IPS-20b (cell line): ENCODE results near the gene MED13L.

ENCODE experiments used
- H3K27ac ChIP-seq: one replicate; pipeline ENCODE4 v1.5.1; 2013; ENCODE audit warnings: low read length
- H3K27me3 ChIP-seq: 2 replicates; pipeline ENCODE4 v1.6.1; 2013; ENCODE audit warnings: mild to moderate bottlenecking, low read length, inconsistent platforms; ENCODE audit not compliant: insufficient read depth
- H3K36me3 ChIP-seq: 2 replicates; pipeline ENCODE4 v1.6.1; 2013; ENCODE audit warnings: low read depth, mild to moderate bottlenecking, inconsistent platforms, low read length, moderate library complexity; ENCODE audit not compliant: insufficient read depth
- H3K4me1 ChIP-seq: 2 replicates; pipeline ENCODE4 v1.6.1; 2013; ENCODE audit warnings: mild to moderate bottlenecking, control low read depth, inconsistent platforms, low read length, moderate library complexity; ENCODE audit not compliant: insufficient read depth
- H3K4me3 ChIP-seq: 2 replicates; pipeline ENCODE4 v1.5.1; 2013; ENCODE audit warnings: mild to moderate bottlenecking, low read length, inconsistent platforms
- H3K9ac ChIP-seq: 2 replicates; pipeline ENCODE4 v1.6.1; 2013; ENCODE audit warnings: low read depth, mild to moderate bottlenecking, inconsistent platforms, low read length, moderate library complexity
- H3K9me3 ChIP-seq: 2 replicates; pipeline ENCODE4 v1.6.1; 2013; ENCODE audit warnings: mild to moderate bottlenecking, low read depth, low read length, inconsistent platforms; ENCODE audit not compliant: insufficient read depth

MED13L gene

GRCh38 chr12:115932066-115932465 lies 345.4 kb downstream of the MED13L start:
- Histone ChIP-seq H3K4me3 (no peak overlapping the region), H3K36me3 (no peaks in the 10 kb centered on the region), H3K27me3 (no peaks in the 10 kb centered on the region; the same call in 1 of the 2 replicates), H3K27ac (no peak overlapping the region), H3K9me3 (no peaks in the 10 kb centered on the region), H3K9ac (no peak overlapping the region), H3K4me1 (no peaks in the 10 kb centered on the region)

- Histone ChIP-seq H3K4me3 (no peak overlapping the region), H3K9ac (no peak overlapping the region), H3K36me3 (no peaks in the 10 kb centered on the region), H3K9me3 (no peaks in the 10 kb centered on the region), H3K27me3 (no peaks in the 10 kb centered on the region; the same call in 1 of the 2 replicates), H3K4me1 (no peaks in the 10 kb centered on the region), H3K27ac (no peak overlapping the region)
Observed at GRCh38 chr12:115930336-115930735, 347.2 kb downstream of the MED13L start.

GRCh38 chr12:115926037-115926670 lies 351.3 kb downstream of the MED13L start:
- Histone ChIP-seq H3K4me1 (no peaks in the 10 kb centered on the region), H3K4me3 (no peak overlapping the region), H3K9ac (no peak overlapping the region), H3K27me3 (no peaks in the 10 kb centered on the region; the same call in 1 of the 2 replicates), H3K36me3 (no peaks in the 10 kb centered on the region), H3K27ac (no peak overlapping the region), H3K9me3 (peaks cover 17% of the 10 kb centered on the region)

GRCh38 chr12:115923851-115924250 lies 353.6 kb downstream of the MED13L start:
- H3K9me3 ChIP-seq: peaks cover 17% of the 10 kb centered on the region
- H3K27me3 ChIP-seq: no peaks in the 10 kb centered on the region
- H3K4me3 ChIP-seq: no peak overlapping the region
- H3K27ac ChIP-seq: no peak overlapping the region
- no peak overlapping the region for H3K9ac ChIP-seq
- no peaks in the 10 kb centered on the region for H3K4me1 ChIP-seq
- H3K36me3 ChIP-seq: no peaks in the 10 kb centered on the region

- Histone ChIP-seq H3K9ac (no peak overlapping the region), H3K9me3 (peaks cover 17% of the 10 kb centered on the region), H3K4me3 (no peak overlapping the region), H3K4me1 (no peaks in the 10 kb centered on the region), H3K36me3 (no peaks in the 10 kb centered on the region), H3K27ac (no peak overlapping the region), H3K27me3 (peaks cover 5% of the 10 kb centered on the region; the same call in 1 of the 2 replicates)
Observed at GRCh38 chr12:115922952-115923564, 354.4 kb downstream of the MED13L start.

GRCh38 chr12:115920395-115921183 lies 356.9 kb downstream of the MED13L start:
- H3K9me3 ChIP-seq: peaks cover 17% of the 10 kb centered on the region
- H3K36me3 ChIP-seq: no peaks in the 10 kb centered on the region
- peaks cover 3% of the 10 kb centered on the region; the same call in 1 of the 2 replicates for H3K4me1 ChIP-seq
- H3K9ac ChIP-seq: no peak overlapping the region
- H3K4me3 ChIP-seq: no peak overlapping the region
- H3K27me3 ChIP-seq: peaks cover 27% of the 10 kb centered on the region
- H3K27ac ChIP-seq: no peak overlapping the region

GRCh38 chr12:115918763-115919162 lies 358.7 kb downstream of the MED13L start:
- Histone ChIP-seq H3K9ac (no peak overlapping the region), H3K27me3 (peaks cover 31% of the 10 kb centered on the region), H3K36me3 (no peaks in the 10 kb centered on the region), H3K4me1 (peaks cover 3% of the 10 kb centered on the region; the same call in 1 of the 2 replicates), H3K9me3 (peaks cover 17% of the 10 kb centered on the region), H3K4me3 (no peak overlapping the region), H3K27ac (no peak overlapping the region)

- Histone ChIP-seq H3K4me3 (peak overlapping the region; percentile 52; the same call in 1 of the 2 replicates), H3K9ac (no peak overlapping the region)
Observed at GRCh38 chr12:115916910-115917668, 360.4 kb downstream of the MED13L start.

GRCh38 chr12:115914122-115914521 lies 363.4 kb downstream of the MED13L start:
- no peaks in the 10 kb centered on the region for H3K9me3 ChIP-seq
- H3K9ac ChIP-seq: no peak overlapping the region
- H3K27ac ChIP-seq: no peak overlapping the region
- no peak overlapping the region for H3K4me3 ChIP-seq
- H3K4me1 ChIP-seq: peaks cover 3% of the 10 kb centered on the region; the same call in 1 of the 2 replicates
- peaks cover 31% of the 10 kb centered on the region for H3K27me3 ChIP-seq
- no peaks in the 10 kb centered on the region for H3K36me3 ChIP-seq

More at GRCh38 chr12:115916910-115917668, 360.4 kb downstream of the MED13L start:
- Histone ChIP-seq H3K9me3 (peaks cover 2% of the 10 kb centered on the region; the same call in 1 of the 2 replicates), H3K4me1 (peaks cover 3% of the 10 kb centered on the region; the same call in 1 of the 2 replicates), H3K36me3 (no peaks in the 10 kb centered on the region), H3K27ac (no peak overlapping the region), H3K27me3 (peaks cover 31% of the 10 kb centered on the region)

GRCh38 chr12:115912440-115912839 lies 365.1 kb downstream of the MED13L start:
- Histone ChIP-seq H3K9me3 (no peaks in the 10 kb centered on the region), H3K27ac (no peak overlapping the region), H3K4me1 (peaks cover under 1% of the 10 kb centered on the region; the same call in 1 of the 2 replicates), H3K27me3 (peaks cover 21% of the 10 kb centered on the region), H3K9ac (no peak overlapping the region), H3K4me3 (no peak overlapping the region), H3K36me3 (no peaks in the 10 kb centered on the region)

GRCh38 chr12:115911360-115911759 lies 366.1 kb downstream of the MED13L start:
- no peaks in the 10 kb centered on the region for H3K4me1 ChIP-seq
- H3K4me3 ChIP-seq: no peak overlapping the region
- H3K36me3 ChIP-seq: no peaks in the 10 kb centered on the region
- H3K27ac ChIP-seq: no peak overlapping the region
- H3K27me3 ChIP-seq: peaks cover 13% of the 10 kb centered on the region
- H3K9me3 ChIP-seq: no peaks in the 10 kb centered on the region
- no peak overlapping the region for H3K9ac ChIP-seq
